Raji (cell line): Measurements from ENCODE around the gene RUNX1.

Experiments used
- POLR2A ChIP-seq: IDR thresholded peaks from 2 replicates; pipeline ENCODE4 v1.6.1; 2011; ENCODE audit warnings: low read depth, low read length, control low read depth; ENCODE audit not compliant: insufficient read depth

RUNX1 gene

GRCh38 chr21:34881421-34881820 is 167.7 kb downstream of the RUNX1 start:
- TF ChIP-seq POLR2A, result no peak

DNA sequence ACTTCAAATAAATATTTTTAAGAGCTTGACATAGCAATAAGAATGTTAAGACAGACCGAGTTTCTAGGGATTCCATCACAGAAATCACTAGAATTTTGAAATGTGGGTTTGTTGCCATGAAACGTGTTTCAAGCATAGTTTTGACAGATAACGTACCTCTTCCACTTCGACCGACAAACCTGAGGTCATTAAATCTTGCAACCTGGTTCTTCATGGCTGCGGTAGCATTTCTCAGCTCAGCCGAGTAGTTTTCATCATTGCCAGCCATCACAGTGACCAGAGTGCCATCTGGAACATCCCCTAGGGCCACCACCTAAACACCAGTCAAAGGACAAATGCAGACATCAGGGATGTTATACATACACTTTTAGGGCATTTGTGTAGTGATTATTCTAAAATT is 168.7 kb downstream of the RUNX1 start:
- no peak for TF ChIP-seq POLR2A

- TF ChIP-seq POLR2A, result no peak
These were observed 170.2 kb downstream of the RUNX1 start for GRCh38 chr21:34878940-34879339.

DNA sequence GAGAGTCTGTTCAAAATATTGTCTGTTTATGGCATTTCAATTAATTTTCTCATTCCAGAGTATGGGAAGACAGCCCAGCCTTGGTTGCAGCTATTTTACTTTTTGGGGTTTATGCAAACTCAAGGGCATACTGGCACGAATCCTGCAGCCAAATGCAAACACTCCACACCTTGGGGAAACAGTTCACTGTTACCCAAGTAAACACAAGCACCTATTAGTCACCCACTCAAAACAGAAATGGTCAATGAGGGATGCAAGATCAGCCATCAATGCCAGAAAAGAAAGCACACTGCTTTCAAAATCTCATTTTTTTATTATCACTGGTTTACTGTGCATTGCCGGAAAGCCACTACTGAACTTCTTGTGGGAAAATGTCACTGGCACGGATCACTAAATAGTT is 170.6 kb downstream of the RUNX1 start:
- TF ChIP-seq POLR2A, result no peak

- TF ChIP-seq POLR2A, result no peak
These were observed 171.5 kb downstream of the RUNX1 start for GRCh38 chr21:34877485-34878128.

- TF ChIP-seq POLR2A, result no peak
These were observed 173.3 kb downstream of the RUNX1 start for GRCh38 chr21:34875830-34876229.

DNA sequence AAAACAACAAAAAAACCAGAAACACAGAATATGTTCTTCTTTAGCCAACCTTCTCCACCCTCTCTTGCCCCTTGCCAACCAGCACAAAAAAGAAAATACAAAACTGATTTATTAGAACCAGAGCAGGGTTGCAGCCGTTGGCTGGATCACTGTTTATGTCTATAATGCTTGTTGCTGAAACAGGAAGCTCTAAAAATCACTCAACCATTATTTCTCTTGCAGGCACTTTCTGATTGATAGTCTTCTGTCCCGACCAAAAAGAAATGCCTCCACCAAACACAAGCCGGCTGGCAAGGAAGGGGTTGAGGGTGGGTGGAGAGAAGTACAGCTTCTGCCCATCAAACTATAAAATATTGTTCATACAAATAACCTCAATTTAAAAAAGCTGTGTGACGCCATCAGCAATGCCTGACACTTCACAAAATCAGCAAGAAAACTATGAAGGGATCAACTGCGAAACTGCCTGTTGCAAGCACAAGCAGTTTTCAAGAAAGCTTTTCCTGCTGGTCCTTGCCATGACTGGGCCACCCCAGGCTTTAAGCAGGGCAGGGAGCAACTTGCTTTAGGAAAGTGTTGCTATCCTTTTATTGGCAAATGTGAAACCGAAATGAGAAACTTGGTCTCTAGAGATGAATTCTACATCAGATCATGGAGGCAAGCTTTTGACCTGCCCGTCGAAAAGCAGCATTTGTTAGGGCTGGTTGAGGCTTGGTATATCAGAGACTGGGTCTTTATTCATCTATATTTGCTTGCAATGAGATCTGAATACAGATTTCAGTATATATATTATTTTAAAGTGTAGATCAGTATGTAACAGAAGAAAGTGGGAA is 174.2 kb downstream of the RUNX1 start:
- no peak for TF ChIP-seq POLR2A

GRCh38 chr21:34871026-34871908 is 177.8 kb downstream of the RUNX1 start:
- TF ChIP-seq POLR2A, result no peak

- no peak for TF ChIP-seq POLR2A
These were observed 178.9 kb downstream of the RUNX1 start for GRCh38 chr21:34870246-34870645.

GRCh38 chr21:34869545-34869944 is 179.6 kb downstream of the RUNX1 start:
- TF ChIP-seq POLR2A, result no peak

DNA sequence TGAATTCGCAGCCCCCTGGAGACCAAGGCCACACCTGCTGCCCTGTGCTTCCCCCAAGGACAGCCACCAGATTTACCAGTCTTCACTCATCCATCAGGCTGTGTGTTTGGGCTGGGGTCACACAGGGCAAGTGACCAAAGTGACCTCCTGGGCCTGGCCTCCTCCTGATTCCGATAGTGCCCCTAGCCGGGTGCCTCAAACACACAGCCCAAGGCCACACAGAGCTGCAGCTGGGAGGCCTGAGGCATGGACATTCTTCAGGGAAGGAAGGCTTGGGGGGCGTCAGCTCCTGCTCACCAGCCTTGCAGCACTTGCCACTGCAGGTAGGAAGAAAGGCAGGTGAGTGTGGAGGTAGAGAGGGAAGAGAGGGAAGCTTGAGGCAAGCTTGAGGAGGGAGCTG is 181.3 kb downstream of the RUNX1 start:
- TF ChIP-seq POLR2A, result no peak

- TF ChIP-seq POLR2A, result no peak
These were observed 183.5 kb downstream of the RUNX1 start for GRCh38 chr21:34865400-34866241.

DNA sequence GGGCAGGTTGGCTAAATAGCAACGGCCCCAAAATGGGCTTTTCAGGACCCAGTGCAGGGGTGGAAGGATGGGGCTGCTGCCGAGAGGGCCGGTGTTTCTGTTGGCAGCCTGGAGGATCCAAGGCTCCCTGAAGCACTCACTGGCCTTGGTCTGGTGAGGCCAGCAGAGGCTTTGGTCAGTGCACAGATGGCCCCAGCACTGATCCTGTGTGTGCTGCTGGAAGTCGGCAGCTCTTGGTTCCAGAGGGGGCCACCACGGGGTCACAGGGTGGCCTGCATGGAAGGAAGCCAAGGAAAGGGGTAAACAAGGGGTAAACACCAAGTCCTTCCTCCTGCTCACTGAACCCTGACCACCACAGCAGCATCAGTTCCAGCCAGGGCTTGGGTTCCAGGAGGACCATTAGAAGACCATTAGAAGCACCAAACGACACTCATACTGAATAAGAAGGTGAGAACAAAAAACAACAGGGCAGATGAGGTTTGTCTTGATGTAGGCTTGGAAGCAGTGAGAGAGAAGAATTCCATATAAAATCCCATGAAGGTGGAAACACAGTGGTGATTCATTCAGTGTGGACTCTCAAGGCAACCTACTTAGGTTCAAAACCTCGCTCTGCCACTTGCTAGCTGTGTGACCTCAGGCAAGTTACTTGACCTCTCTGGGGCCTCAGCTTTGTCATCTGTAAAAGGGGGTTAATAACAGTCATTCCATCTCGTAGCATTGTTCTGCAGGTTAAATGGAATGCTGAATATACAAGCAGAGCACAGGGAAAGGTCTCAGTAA is 184.5 kb downstream of the RUNX1 start:
- no peak for TF ChIP-seq POLR2A

- TF ChIP-seq POLR2A, result no peak
These were observed 186.2 kb downstream of the RUNX1 start for GRCh38 chr21:34862951-34863350.
